GM12892 (cell line): ENCODE measurements around the gene EVPLL. TPM values are rescaled to one million over a fixed set of nuclear protein-coding genes. Genes with fewer than 3 reads are reported as not detected.
"Not testable (repeated sequence)": the region's sequence is repeated elsewhere in the genome, so short reads cannot be mapped to it uniquely, and the experiment has no call there.

Experiments
- DNase-seq: peaks from one replicate; pipeline ENCODE4 v3.0.0; 2011; ENCODE audit not compliant: insufficient read length
- FAIRE-seq: peaks from 2 replicates; lab custom pipeline; 2011; peaks lifted over from hg19 to GRCh38; lab: Jason Lieb, UNC
- POLR2A ChIP-seq: IDR thresholded peaks from 2 replicates; pipeline ENCODE4 v1.6.1; 2011; ENCODE audit warnings: low read depth, low read length, control low read depth
- POLR2AphosphoS5 ChIP-seq: IDR thresholded peaks from 2 replicates; pipeline ENCODE4 v1.6.1; 2011; ENCODE audit warnings: low read depth, low read length, control low read depth
- TAF1 ChIP-seq: IDR thresholded peaks from 2 replicates; pipeline ENCODE4 v1.6.1; 2011; ENCODE audit warnings: low read depth, mild to moderate bottlenecking, control low read depth, low read length, borderline replicate concordance
- polyA plus RNA-seq: library from polyadenylated mRNA; unstranded; fragments of >200 nt; gene quantifications from one replicate; pipeline ENCODE4 v1.2.1, GENCODE V29; 2012; ENCODE audit warnings: missing spikeins, inconsistent platforms; ENCODE audit not compliant: missing spikeins

EVPLL gene
- polyA plus RNA-seq, result not detected

- DNase-seq (no peak), FAIRE-seq (no peak)
- no peak for TF ChIP-seq POLR2A
- TF ChIP-seq POLR2AphosphoS5, result no peak
- TF ChIP-seq TAF1, result no peak
These were observed at the start of gene EVPLL for GRCh38 chr17:18377437-18378204. Gene EVPLL (plus strand): TSS chr17:18377778. CDS start chr17:18380938, 3,160 bp downstream.

DNA sequence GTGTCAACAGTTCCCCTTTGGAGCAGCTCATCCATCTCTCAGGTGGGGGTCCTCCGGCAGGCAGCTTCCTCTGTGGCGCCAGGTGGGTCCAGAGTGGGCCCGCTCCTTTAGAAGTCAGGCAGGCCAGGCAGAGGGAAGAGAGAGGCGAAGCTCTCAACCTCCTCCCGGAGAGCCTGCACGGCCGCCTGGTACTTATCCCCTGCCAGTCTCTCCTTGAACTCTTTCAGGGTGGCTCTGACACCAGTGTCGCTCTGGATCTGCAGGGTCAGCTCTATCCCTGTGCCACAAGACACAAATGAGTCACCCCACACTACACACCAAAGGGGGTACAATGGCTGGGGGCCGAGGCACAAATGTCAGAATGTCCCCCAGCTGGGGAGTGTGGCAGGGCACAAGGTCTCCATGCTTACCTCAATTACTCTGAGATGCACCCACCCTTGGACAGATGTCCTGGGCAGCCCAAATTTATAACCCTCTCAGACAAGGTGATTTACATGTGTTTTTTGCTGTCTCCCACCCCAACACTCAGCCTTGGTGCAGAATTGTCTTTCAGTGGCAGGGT, 48.9 kb upstream of the EVPLL start:
- no peak for DNase-seq
- 0 out of 2 replicates have a peak, but pooled peaks have one; percentile 38 for TF ChIP-seq POLR2AphosphoS5
- TF ChIP-seq TAF1, result no peak
- no peak for FAIRE-seq

DNA sequence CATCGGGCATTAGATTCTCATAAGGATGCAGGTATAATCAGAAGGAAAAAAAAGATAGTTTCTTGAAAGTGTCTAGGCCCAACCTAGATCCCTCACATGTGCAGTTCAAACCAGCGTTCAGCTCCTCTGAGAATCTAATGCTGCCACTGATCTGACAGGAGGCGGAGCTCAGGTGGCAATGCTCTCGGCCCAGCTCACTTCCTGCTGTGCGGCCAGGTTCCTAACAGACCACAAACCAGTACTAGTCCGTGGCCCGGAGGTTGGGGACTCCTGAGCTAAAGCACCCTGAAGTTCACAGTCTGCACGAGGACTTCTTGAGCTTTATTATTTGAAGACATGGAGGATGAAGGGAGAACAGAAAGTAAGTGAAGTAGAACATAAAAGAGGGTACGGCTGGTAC, 45.7 kb upstream of the EVPLL start:
- no peak for DNase-seq
- FAIRE-seq, result no peak
- TF ChIP-seq TAF1, result no peak
- no peak for TF ChIP-seq POLR2A
- TF ChIP-seq POLR2AphosphoS5, result no peak

GRCh38 chr17:18332909-18333489, 44.6 kb upstream of the EVPLL start:
- FAIRE-seq, result no peak

DNA sequence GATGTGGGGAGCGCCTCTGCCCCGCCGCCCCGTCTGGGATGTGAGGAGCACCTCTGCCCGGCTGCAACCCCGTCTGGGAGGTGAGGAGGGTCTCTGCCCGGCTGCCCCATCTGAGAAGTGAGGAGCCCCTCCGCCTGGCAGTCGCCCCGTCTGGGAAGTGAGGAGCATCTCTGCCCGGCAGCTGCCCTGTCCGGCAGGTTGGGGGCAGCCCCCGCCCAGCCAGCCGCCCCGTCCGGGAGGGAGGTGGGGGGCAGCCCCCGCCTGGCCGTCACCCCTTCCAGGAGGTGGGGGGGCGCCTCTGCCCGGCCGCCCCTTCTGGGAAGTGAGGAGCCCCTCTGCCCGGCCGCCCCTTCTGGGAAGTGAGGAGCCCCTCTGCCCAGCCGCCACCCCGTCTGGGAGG, 39.4 kb upstream of the EVPLL start:
- DNase-seq, FAIRE-seq: not testable (repeated sequence)

More at GRCh38 chr17:18332909-18333489, 44.6 kb upstream of the EVPLL start:
- no peak for TF ChIP-seq POLR2AphosphoS5
- TF ChIP-seq TAF1, result no peak
- no peak for TF ChIP-seq POLR2A
- no peak for DNase-seq

GRCh38 chr17:18339933-18340332, 37.6 kb upstream of the EVPLL start:
- TF ChIP-seq POLR2AphosphoS5, result no peak
- no peak for TF ChIP-seq TAF1
- TF ChIP-seq POLR2A, result no peak
- no peak for DNase-seq
- FAIRE-seq, result no peak

- no peak for TF ChIP-seq TAF1
- DNase-seq (no peak), FAIRE-seq (no peak)
These were observed 33.6 kb upstream of the EVPLL start for GRCh38 chr17:18344021-18344420.

- FAIRE-seq (no peak), DNase-seq (no peak)
- no peak for TF ChIP-seq POLR2AphosphoS5
- TF ChIP-seq POLR2A, result no peak
- no peak for TF ChIP-seq TAF1
These were observed 24.0 kb upstream of the EVPLL start for GRCh38 chr17:18353541-18353940.

- DNase-seq (no peak), FAIRE-seq (no peak)
- TF ChIP-seq POLR2AphosphoS5 (no peak), TAF1 (no peak), POLR2A (no peak)
These were observed 21.0 kb upstream of the EVPLL start for GRCh38 chr17:18356624-18357023.

DNA sequence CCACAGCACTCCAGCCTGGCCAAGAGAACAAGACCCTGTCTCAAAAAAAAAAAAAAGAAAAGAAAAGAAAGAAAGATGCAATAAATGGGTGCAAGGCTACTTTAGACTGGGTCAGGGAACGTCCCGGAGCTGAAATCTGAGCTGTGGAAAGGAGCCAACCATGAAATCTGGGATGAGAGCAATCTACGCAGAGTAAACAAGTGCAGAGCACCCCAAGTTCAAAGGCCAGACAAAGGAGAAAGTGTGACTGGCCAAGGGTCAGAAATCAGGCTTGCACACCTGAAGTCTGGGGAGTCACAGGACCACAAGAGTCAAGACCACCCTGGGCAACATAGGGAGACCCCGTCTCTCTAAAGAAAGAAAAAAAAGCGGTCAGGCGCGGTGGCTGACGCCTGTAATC, 17.1 kb upstream of the EVPLL start:
- no peak for DNase-seq
- no peak for TF ChIP-seq POLR2A
- TF ChIP-seq POLR2AphosphoS5, result no peak
- TF ChIP-seq TAF1, result no peak
- FAIRE-seq, result no peak

DNA sequence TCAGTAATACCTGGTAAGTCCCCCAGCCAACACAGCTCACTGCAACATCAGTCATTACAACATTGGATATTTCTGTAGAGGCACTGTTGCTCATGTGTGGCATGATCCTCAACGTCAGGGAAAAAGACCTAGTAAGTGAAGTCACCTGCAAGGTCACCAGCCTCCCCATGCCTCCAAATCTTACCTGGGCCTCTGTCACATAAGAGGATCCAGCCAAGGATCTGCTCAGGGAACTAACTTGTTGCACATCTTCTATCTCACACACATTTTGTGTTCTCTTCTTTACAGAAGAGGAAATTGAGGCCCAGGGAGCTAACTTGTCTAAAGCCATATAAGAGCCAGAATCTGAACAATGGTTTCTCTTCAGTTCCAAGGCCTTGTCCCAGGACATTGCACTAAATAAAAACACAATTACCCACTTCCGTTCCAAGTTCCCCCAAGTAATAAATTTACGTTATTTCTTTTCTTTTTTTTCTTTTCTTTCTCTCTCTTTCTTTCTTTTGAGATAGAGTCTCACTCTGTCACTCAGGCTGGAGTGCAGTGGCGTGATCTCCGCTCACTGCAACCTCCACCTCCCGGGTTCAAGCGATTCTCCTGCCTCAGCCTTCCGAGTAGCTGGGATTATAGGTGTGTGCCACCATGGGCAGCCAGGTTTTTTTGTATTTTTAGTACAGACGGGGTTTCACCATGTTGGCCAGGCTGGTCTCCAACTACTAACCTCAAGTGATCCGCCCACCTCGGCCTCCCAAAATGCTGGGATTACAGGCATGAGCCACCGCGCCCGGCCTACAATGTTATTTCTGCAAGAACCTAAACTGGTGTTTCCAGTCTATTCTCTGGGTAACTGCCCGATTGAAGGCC, 15.5 kb upstream of the EVPLL start:
- no peak for TF ChIP-seq POLR2AphosphoS5
- no peak for TF ChIP-seq POLR2A
- TF ChIP-seq TAF1, result no peak
- FAIRE-seq, result no peak

GRCh38 chr17:18362698-18363100, 14.9 kb upstream of the EVPLL start:
- no peak for DNase-seq
- FAIRE-seq, result peak; percentile 53
- TF ChIP-seq POLR2AphosphoS5, result no peak
- no peak for TF ChIP-seq POLR2A
- no peak for TF ChIP-seq TAF1

More for the DNA sequence above, 15.5 kb upstream of the EVPLL start:
- no peak for DNase-seq
